GM23338 (cell line): ENCODE data around the gene VAPB. TPM values are rescaled to one million over a fixed set of nuclear protein-coding genes. Genes with fewer than 3 reads are reported as not detected.

Experiments used
- ATAC-seq: fragments of 200-7000 bp; cut with Tn5 transposase; 3 replicates; pipeline ENCODE4 v1.9.1; 2020
- DNase-seq: peaks from one replicate; pipeline ENCODE4 v3.0.0-alpha.2; 2015; ENCODE audit warnings: low spot score
- H2AFZ ChIP-seq: fragments of 200-600 bp; sonication (generic); 2 replicates; pipeline ENCODE4 v1.8.0; 2016; ENCODE audit warnings: antibody characterized with exemption, mild to moderate bottlenecking, moderate library complexity
- H3F3A ChIP-seq: fragments of 200-600 bp; sonication (generic); replicated peaks from 2 replicates; pipeline ENCODE4 v1.8.0; 2017; ENCODE audit warnings: antibody characterized with exemption, mixed run types, low read depth
- H3K27ac ChIP-seq: fragments of 200-600 bp; sonication (generic); 2 replicates; pipeline ENCODE4 v1.6.1; 2016; ENCODE audit warnings: low read depth
- H3K27me3 ChIP-seq: fragments of 200-600 bp; sonication (generic); 2 replicates; pipeline ENCODE4 v1.8.0; 2016; ENCODE audit warnings: mild to moderate bottlenecking, mixed run types, moderate library complexity; ENCODE audit not compliant: insufficient read depth
- H3K36me3 ChIP-seq: fragments of 200-600 bp; sonication (generic); 2 replicates; pipeline ENCODE4 v1.8.0; 2016; ENCODE audit warnings: mild to moderate bottlenecking; ENCODE audit not compliant: insufficient read depth
- H3K4me1 ChIP-seq: fragments of 200-600 bp; sonication (generic); 2 replicates; pipeline ENCODE4 v1.8.0; 2016; ENCODE audit warnings: mild to moderate bottlenecking, moderate library complexity; ENCODE audit not compliant: insufficient read depth
- H3K4me2 ChIP-seq: fragments of 200-600 bp; sonication (generic); 2 replicates; pipeline ENCODE4 v1.7.1; 2017; ENCODE audit warnings: mixed run types
- H3K4me3 ChIP-seq: fragments of 200-600 bp; sonication (generic); 2 replicates; pipeline ENCODE4 v1.6.1; 2016; ENCODE audit warnings: mixed run types
- H3K79me2 ChIP-seq: fragments of 200-600 bp; sonication (generic); replicated peaks from 2 replicates; pipeline ENCODE4 v1.8.0; 2017; ENCODE audit warnings: mild to moderate bottlenecking; ENCODE audit not compliant: insufficient read depth
- H3K9me2 ChIP-seq: fragments of 200-600 bp; sonication (generic); 2 replicates; pipeline ENCODE4 v1.8.0; 2017; ENCODE audit not compliant: insufficient read depth
- H4K20me1 ChIP-seq: fragments of 200-600 bp; sonication (generic); replicated peaks from 2 replicates; pipeline ENCODE4 v1.8.0; 2017; ENCODE audit warnings: mild to moderate bottlenecking; ENCODE audit not compliant: insufficient read depth
- H3K27ac Mint-ChIP-seq: 2 replicates; pipeline ENCODE4 v1.8.0; 2020; ENCODE audit warnings: inconsistent platforms, mild to moderate bottlenecking, moderate library complexity, mixed read lengths
- H3K27me3 Mint-ChIP-seq: 3 replicates; pipeline ENCODE4 v1.8.0; 2022; ENCODE audit warnings: low read depth, mild to moderate bottlenecking, moderate library complexity, mixed read lengths, inconsistent platforms; ENCODE audit not compliant: insufficient read depth, poor library complexity
- H3K36me3 Mint-ChIP-seq: 3 replicates; pipeline ENCODE4 v1.8.0; 2021; ENCODE audit warnings: low read depth, mild to moderate bottlenecking, inconsistent platforms, moderate library complexity, mixed read lengths
- H3K4me1 Mint-ChIP-seq: 3 replicates; pipeline ENCODE4 v1.8.0; 2020; ENCODE audit warnings: mild to moderate bottlenecking, inconsistent platforms, mixed read lengths
- H3K4me3 Mint-ChIP-seq: 3 replicates; pipeline ENCODE4 v1.8.0; 2021; ENCODE audit warnings: moderate library complexity, mild to moderate bottlenecking, inconsistent platforms, mixed read lengths
- H3K9me3 Mint-ChIP-seq: 3 replicates; pipeline ENCODE4 v1.8.0; 2020; ENCODE audit warnings: moderate library complexity, mild to moderate bottlenecking, inconsistent platforms, mixed read lengths
- CREB1 ChIP-seq: fragments of 250-450 bp; sonication (Bioruptor Pico); IDR thresholded peaks from 2 replicates; pipeline ENCODE4 v1.5.0; 2020; ENCODE audit warnings: low read depth, mild to moderate bottlenecking, moderate library complexity
- EZH2 ChIP-seq: fragments of 200-600 bp; sonication (generic); IDR thresholded peaks from one replicate; pipeline ENCODE4 v1.8.0; 2017; ENCODE audit warnings: antibody characterized with exemption, mild to moderate bottlenecking, low read depth; ENCODE audit not compliant: unreplicated experiment
- EZH2phosphoT487 ChIP-seq: fragments of 200-600 bp; sonication (generic); IDR thresholded peaks from one replicate; pipeline ENCODE4 v1.8.1; 2018; ENCODE audit warnings: antibody characterized with exemption; ENCODE audit not compliant: unreplicated experiment
- JUNB ChIP-seq: IDR thresholded peaks from one replicate; pipeline ENCODE4 v1.6.1; 2016; ENCODE audit warnings: antibody characterized with exemption; ENCODE audit not compliant: unreplicated experiment
- POLR2AphosphoS5 ChIP-seq: IDR thresholded peaks from 2 replicates; pipeline ENCODE4 v1.6.1; 2016; ENCODE audit warnings: antibody characterized with exemption, low read depth
- STAT1 ChIP-seq: IDR thresholded peaks from one replicate; pipeline ENCODE4 v1.6.1; 2016; ENCODE audit warnings: antibody characterized with exemption; ENCODE audit not compliant: unreplicated experiment
- ZNF114 ChIP-seq: fragments of 250-450 bp; sonication (Bioruptor Pico); IDR thresholded peaks from 2 replicates; pipeline ENCODE4 v1.5.0; 2020; ENCODE audit warnings: mild to moderate bottlenecking, moderate library complexity
- ZNF331 ChIP-seq: fragments of 250-450 bp; sonication (Bioruptor Pico); IDR thresholded peaks from 2 replicates; pipeline ENCODE4 v1.5.0; 2020; ENCODE audit warnings: low read depth, mild to moderate bottlenecking, moderate library complexity
- polyA plus RNA-seq: library from polyadenylated mRNA; unstranded; fragments of >200 nt; fragmentation: Nextera tagmentation; extraction: Ambion mirVana; gene quantifications from 2 replicates; pipeline ENCODE4 v1.2.1, GENCODE V29; 2016
- total RNA-seq: library from RNA; depleted of rRNA; stranded (reverse); fragments of >200 nt; shearing (Covaris generic); gene quantifications from 2 replicates; pipeline ENCODE4 v1.2.3, GENCODE V29; 2014
- TF ChIP-seq, protein P1 (sequence below): IDR thresholded peaks from one replicate; pipeline ENCODE4 v1.6.1; 2018; ENCODE audit warnings: antibody characterized with exemption; ENCODE audit not compliant: unreplicated experiment
- TF ChIP-seq, protein P2 (sequence below): fragments of 250-450 bp; sonication (Bioruptor Pico); IDR thresholded peaks from 2 replicates; pipeline ENCODE4 v1.5.0; 2020; ENCODE audit warnings: mild to moderate bottlenecking, moderate library complexity
- TF ChIP-seq, protein P3 (sequence below): IDR thresholded peaks from 2 replicates; pipeline ENCODE4 v1.6.1; 2016; ENCODE audit warnings: antibody characterized with exemption

Gene VAPB
- total and polyA plus RNA-seq, 2 experiments from 2014 or later, result 18.8 to 22.9 TPM

DNA sequence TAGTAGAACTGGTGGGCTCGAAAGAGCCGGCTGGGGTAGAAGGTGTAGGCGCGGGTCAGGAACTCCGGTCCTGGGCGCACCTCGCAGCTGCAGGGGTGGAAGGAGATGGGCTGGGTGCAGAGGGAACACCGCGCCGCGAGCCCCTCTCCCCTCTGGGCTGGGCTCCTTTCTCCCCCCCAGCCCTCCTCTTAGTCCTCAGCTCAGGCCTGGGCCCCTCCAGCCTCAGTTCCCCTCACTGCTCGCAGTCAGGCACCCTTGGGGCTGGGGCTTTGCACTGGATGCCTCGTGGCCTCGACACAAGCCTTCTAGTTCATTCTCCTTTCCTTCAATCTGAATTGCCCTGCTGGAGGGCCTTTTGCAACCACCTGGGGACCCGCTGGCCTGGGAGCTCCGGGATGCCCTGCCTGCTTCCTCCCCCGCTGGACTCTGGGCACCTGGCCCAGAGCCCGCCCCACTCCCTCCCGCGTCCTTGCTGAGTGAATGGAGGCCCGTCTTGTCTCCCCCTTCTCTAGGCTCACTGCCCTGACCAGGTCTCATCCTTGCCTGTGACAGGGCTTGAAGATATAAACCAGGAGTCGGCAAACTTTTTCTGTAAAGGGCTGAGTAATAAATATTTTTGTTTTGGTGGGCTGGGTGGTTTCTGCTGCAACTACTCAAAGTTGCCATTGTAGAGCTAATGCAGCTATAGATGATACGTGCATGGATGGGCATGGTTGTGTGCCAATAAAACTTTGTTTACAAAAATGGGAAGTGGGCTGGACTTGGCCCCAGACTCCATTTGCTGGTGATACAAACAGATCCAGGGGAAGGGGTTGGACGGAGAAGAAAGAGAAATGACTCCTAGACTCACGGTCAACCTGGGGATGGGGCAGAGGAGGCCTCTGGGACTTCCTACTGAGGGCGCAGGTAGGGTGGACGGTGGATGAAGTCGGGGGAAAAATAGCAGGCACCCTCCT, 78.8 kb downstream of the VAPB start (continued):
- TF ChIP-seq, protein P1, sequence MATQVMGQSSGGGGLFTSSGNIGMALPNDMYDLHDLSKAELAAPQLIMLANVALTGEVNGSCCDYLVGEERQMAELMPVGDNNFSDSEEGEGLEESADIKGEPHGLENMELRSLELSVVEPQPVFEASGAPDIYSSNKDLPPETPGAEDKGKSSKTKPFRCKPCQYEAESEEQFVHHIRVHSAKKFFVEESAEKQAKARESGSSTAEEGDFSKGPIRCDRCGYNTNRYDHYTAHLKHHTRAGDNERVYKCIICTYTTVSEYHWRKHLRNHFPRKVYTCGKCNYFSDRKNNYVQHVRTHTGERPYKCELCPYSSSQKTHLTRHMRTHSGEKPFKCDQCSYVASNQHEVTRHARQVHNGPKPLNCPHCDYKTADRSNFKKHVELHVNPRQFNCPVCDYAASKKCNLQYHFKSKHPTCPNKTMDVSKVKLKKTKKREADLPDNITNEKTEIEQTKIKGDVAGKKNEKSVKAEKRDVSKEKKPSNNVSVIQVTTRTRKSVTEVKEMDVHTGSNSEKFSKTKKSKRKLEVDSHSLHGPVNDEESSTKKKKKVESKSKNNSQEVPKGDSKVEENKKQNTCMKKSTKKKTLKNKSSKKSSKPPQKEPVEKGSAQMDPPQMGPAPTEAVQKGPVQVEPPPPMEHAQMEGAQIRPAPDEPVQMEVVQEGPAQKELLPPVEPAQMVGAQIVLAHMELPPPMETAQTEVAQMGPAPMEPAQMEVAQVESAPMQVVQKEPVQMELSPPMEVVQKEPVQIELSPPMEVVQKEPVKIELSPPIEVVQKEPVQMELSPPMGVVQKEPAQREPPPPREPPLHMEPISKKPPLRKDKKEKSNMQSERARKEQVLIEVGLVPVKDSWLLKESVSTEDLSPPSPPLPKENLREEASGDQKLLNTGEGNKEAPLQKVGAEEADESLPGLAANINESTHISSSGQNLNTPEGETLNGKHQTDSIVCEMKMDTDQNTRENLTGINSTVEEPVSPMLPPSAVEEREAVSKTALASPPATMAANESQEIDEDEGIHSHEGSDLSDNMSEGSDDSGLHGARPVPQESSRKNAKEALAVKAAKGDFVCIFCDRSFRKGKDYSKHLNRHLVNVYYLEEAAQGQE, result no peak
- TF ChIP-seq STAT1 (no peak), JUNB (no peak), CREB1 (CRISPR knock-in tag) (no peak), ZNF331 (CRISPR knock-in tag) (no peak), EZH2phosphoT487 (no peak)

DNA sequence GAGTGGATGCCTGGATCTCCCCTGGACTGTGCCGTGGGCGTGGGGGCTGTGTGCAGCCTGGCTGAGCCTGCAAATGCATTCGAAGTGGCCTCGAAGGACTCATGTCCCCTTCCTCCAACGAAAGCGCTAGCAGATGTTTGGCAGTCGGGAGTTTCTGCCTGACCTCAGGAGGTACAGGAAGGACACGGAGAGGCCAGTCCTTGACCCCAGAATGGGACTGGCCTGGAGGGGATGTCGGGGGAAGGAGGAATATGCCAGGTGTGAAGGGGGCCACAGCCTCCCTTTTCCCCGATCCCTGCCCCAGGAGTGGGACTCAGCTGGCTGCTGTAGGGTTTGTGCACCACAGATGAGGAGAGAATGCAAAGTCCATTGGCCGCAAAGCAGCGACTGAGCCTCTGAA, 80.6 kb downstream of the VAPB start:
- Mint-ChIP-seq H3K27ac (no peak overlapping the region), H3K4me3 (no peak overlapping the region), H3K9me3 (no peaks in the 10 kb centered on the region), H3K4me1 (peaks cover 5% of the 10 kb centered on the region; the same call in 2 of the 3 replicates), H3K36me3 (no peaks in the 10 kb centered on the region), H3K27me3 (peaks cover 8% of the 10 kb centered on the region)
- Histone ChIP-seq H3K27me3 (no peaks in the 10 kb centered on the region), H4K20me1 (no peaks in the 10 kb centered on the region), H2AFZ (no peak overlapping the region), H3K79me2 (no peaks in the 10 kb centered on the region), H3K27ac (no peak overlapping the region), H3F3A (no peaks in the 10 kb centered on the region), H3K4me2 (no peak overlapping the region), H3K9me2 (no peaks in the 10 kb centered on the region), H3K36me3 (no peaks in the 10 kb centered on the region), H3K4me1 (no peaks in the 10 kb centered on the region), H3K4me3 (no peak overlapping the region)
- ATAC-seq (no peak), DNase-seq (no peak)
- TF ChIP-seq ZNF331 (CRISPR knock-in tag) (no peak), EZH2phosphoT487 (no peak), CREB1 (CRISPR knock-in tag) (no peak), JUNB (no peak), STAT1 (no peak), ZNF114 (no peak), EZH2 (no peak), POLR2AphosphoS5 (no peak)
- TF ChIP-seq, protein P2, sequence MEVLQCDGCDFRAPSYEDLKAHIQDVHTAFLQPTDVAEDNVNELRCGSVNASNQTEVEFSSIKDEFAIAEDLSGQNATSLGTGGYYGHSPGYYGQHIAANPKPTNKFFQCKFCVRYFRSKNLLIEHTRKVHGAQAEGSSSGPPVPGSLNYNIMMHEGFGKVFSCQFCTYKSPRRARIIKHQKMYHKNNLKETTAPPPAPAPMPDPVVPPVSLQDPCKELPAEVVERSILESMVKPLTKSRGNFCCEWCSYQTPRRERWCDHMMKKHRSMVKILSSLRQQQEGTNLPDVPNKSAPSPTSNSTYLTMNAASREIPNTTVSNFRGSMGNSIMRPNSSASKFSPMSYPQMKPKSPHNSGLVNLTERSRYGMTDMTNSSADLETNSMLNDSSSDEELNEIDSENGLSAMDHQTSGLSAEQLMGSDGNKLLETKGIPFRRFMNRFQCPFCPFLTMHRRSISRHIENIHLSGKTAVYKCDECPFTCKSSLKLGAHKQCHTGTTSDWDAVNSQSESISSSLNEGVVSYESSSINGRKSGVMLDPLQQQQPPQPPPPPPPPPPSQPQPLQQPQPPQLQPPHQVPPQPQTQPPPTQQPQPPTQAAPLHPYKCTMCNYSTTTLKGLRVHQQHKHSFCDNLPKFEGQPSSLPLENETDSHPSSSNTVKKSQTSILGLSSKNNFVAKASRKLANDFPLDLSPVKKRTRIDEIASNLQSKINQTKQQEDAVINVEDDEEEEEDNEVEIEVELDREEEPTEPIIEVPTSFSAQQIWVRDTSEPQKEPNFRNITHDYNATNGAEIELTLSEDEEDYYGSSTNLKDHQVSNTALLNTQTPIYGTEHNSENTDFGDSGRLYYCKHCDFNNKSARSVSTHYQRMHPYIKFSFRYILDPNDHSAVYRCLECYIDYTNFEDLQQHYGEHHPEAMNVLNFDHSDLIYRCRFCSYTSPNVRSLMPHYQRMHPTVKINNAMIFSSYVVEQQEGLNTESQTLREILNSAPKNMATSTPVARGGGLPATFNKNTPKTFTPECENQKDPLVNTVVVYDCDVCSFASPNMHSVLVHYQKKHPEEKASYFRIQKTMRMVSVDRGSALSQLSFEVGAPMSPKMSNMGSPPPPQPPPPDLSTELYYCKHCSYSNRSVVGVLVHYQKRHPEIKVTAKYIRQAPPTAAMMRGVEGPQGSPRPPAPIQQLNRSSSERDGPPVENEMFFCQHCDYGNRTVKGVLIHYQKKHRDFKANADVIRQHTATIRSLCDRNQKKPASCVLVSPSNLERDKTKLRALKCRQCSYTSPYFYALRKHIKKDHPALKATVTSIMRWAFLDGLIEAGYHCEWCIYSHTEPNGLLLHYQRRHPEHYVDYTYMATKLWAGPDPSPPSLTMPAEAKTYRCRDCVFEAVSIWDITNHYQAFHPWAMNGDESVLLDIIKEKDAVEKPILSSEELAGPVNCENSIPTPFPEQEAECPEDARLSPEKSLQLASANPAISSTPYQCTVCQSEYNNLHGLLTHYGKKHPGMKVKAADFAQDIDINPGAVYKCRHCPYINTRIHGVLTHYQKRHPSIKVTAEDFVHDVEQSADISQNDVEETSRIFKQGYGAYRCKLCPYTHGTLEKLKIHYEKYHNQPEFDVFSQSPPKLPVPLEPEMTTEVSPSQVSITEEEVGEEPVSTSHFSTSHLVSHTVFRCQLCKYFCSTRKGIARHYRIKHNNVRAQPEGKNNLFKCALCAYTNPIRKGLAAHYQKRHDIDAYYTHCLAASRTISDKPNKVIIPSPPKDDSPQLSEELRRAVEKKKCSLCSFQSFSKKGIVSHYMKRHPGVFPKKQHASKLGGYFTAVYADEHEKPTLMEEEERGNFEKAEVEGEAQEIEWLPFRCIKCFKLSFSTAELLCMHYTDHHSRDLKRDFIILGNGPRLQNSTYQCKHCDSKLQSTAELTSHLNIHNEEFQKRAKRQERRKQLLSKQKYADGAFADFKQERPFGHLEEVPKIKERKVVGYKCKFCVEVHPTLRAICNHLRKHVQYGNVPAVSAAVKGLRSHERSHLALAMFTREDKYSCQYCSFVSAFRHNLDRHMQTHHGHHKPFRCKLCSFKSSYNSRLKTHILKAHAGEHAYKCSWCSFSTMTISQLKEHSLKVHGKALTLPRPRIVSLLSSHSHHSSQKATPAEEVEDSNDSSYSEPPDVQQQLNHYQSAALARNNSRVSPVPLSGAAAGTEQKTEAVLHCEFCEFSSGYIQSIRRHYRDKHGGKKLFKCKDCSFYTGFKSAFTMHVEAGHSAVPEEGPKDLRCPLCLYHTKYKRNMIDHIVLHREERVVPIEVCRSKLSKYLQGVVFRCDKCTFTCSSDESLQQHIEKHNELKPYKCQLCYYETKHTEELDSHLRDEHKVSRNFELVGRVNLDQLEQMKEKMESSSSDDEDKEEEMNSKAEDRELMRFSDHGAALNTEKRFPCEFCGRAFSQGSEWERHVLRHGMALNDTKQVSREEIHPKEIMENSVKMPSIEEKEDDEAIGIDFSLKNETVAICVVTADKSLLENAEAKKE, result no peak
- TF ChIP-seq, protein P3, sequence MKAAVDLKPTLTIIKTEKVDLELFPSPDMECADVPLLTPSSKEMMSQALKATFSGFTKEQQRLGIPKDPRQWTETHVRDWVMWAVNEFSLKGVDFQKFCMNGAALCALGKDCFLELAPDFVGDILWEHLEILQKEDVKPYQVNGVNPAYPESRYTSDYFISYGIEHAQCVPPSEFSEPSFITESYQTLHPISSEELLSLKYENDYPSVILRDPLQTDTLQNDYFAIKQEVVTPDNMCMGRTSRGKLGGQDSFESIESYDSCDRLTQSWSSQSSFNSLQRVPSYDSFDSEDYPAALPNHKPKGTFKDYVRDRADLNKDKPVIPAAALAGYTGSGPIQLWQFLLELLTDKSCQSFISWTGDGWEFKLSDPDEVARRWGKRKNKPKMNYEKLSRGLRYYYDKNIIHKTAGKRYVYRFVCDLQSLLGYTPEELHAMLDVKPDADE, result no peak
